ENCODE results near the gene KDM1B.

GRCh38 chr6:18166312-18167036, 11.3 kb downstream of the KDM1B start:
- TF ChIP-seq CTCF (IDR thresholded peaks at IDR 0.05) (no peak), ZFX (IDR thresholded peaks at IDR 0.05; ENCODE audit: borderline replicate concordance) (no peak)

Measured in 22Rv1 (cell line).